ENCODE measurements around the gene HRH1. TPM values are rescaled to one million over a fixed set of nuclear protein-coding genes. Genes with fewer than 3 reads are reported as not detected.

HRH1 gene
- 2.6 and 3.2 TPM in 2 replicates for total RNA-seq

GRCh38 chr3:11154036-11154952 lies at the start of gene HRH1:
HRH1 (plus strand) TSS chr3:11154493; CDS start chr3:11259038, 104,545 bp downstream.

DNA sequence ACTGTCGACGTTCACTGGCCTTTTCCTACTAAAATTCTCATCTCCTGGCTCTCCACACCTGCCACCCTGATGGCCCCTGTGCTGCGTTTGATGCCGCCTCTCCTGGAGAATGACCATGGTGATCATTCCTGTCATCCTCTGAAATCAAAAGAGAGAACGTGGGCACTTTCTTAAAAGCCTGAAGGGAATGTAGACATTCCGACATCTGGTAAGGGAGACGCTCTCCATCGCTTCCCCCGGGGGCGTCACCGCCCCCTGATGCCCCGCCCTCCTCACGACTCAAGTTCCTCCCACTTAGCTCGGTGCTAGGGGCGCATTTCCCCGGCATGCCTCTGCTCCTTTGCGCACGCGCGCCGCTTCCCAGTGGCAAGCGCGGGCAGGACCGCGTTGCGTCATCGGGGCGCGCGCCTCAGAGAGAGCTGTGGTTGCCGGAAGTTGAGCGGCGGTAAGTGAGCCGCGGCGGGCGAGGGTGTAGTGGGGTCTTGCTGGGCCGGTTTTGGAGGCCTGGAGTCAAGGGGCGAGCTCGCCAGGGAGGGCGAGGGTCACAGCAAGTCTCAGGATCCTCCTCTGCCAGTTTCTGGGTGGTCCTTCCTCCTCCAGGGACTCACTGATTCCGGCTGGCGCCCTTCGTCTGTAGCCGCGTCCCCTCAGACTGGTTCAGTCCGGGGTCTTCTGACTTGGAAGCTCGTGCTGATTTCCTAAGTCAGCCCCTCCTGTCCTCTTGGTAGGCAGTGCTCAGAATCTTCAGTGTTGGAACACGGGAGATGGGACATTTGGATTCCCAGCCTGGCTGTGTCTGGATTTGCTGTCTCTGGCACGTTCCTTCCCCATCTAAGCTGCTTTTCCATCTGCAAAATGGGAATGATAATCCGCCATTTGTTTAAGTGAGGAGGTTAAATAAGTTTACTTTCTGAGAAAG lies 118.0 kb downstream of the HRH1 start, which contains the start of gene ATG7:
TSS of gene ATG7 (plus strand) at position 412 of the 919 bp plus-strand sequence. CDS start 26,299 bp downstream, outside the sequence.

Other genes starting within 250 kb of the HRH1 start
- not detected in 2 replicates for gene SLC6A1, start 161.7 kb upstream of the HRH1 start, total RNA-seq
- 42.9 and 47.4 TPM in 2 replicates for gene ATG7, start 117.9 kb downstream of the HRH1 start, total RNA-seq